Brain microvascular endothelial cell (primary cell): ENCODE measurements around the gene ZFPM1.

Source experiments
- DNase-seq: peaks from one replicate; pipeline ENCODE4 v3.0.0-alpha.2; 2020
- H3K27ac ChIP-seq: fragments of 250-450 bp; sonication (Bioruptor Pico); 2 replicates; pipeline ENCODE4 v1.5.1; 2020; ENCODE audit warnings: mild to moderate bottlenecking, moderate library complexity
- H3K27me3 ChIP-seq: fragments of 250-450 bp; sonication (Bioruptor Pico); replicated peaks from 2 replicates; pipeline ENCODE4 v1.5.1; 2020; ENCODE audit warnings: mild to moderate bottlenecking
- H3K36me3 ChIP-seq: fragments of 250-450 bp; sonication (Bioruptor Pico); replicated peaks from 2 replicates; pipeline ENCODE4 v1.5.1; 2020; ENCODE audit warnings: mild to moderate bottlenecking
- H3K4me3 ChIP-seq: 2 replicates; pipeline ENCODE4 v1.5.1; 2011; ENCODE audit warnings: low read depth, mild to moderate bottlenecking, control low read depth, low read length, moderate library complexity
- CTCF ChIP-seq: IDR thresholded peaks from 2 replicates; pipeline ENCODE4 v1.5.1; 2011; ENCODE audit warnings: low read depth, mild to moderate bottlenecking, moderate library complexity, low read length, control low read depth, inconsistent platforms; ENCODE audit errors: missing control alignments
- in situ Hi-C: cut with HindIII; loops from 2 replicates; pipeline ENCODE4 v1.10.0; 2017; ENCODE audit warnings: low sequenced_read_pairs, low pct_ligation_motif_present

ZFPM1 gene

GRCh38 chr16:88486398-88487123 lies 33.5 kb downstream of the ZFPM1 start:
- no peaks in the 10 kb centered on the region for H3K36me3 ChIP-seq
- H3K27ac ChIP-seq = no peak overlapping the region
- in situ Hi-C loops = no loop called here
- DNase-seq = no peak
- H3K27me3 ChIP-seq = no peaks in the 10 kb centered on the region
- no peak for TF ChIP-seq CTCF
- no peak overlapping the region for H3K4me3 ChIP-seq

GRCh38 chr16:88487124-88487432 lies 34.0 kb downstream of the ZFPM1 start:
- Histone ChIP-seq H3K27me3 (no peaks in the 10 kb centered on the region), H3K4me3 (no peak overlapping the region), H3K36me3 (no peaks in the 10 kb centered on the region), H3K27ac (no peak overlapping the region)
- no peak for DNase-seq
- in situ Hi-C loops = no loop called here
- no peak for TF ChIP-seq CTCF

- in situ Hi-C loops = no loop called here
- H3K36me3 ChIP-seq = no peaks in the 10 kb centered on the region
Measured at GRCh38 chr16:88487920-88488851, 35.1 kb downstream of the ZFPM1 start.

GRCh38 chr16:88489163-88489741 lies 36.2 kb downstream of the ZFPM1 start:
- H3K4me3 ChIP-seq = no peak overlapping the region
- no peak overlapping the region for H3K27ac ChIP-seq
- no peaks in the 10 kb centered on the region for H3K27me3 ChIP-seq
- TF ChIP-seq CTCF = no peak
- no peaks in the 10 kb centered on the region for H3K36me3 ChIP-seq
- in situ Hi-C loops = no loop called here
- DNase-seq = no peak

More at GRCh38 chr16:88487920-88488851, 35.1 kb downstream of the ZFPM1 start:
- DNase-seq = no peak
- TF ChIP-seq CTCF = peak; percentile 11
- no peaks in the 10 kb centered on the region for H3K27me3 ChIP-seq
- no peak overlapping the region for H3K27ac ChIP-seq
- no peak overlapping the region for H3K4me3 ChIP-seq

GRCh38 chr16:88491001-88491559 lies 38.0 kb downstream of the ZFPM1 start:
- no peak for TF ChIP-seq CTCF
- no peaks in the 10 kb centered on the region for H3K36me3 ChIP-seq
- no peak for DNase-seq
- H3K27me3 ChIP-seq = no peaks in the 10 kb centered on the region
- no peak overlapping the region for H3K27ac ChIP-seq
- no peak overlapping the region for H3K4me3 ChIP-seq
- in situ Hi-C loops = no loop called here
